Measurements from ENCODE around the gene PDE3A.

DNA sequence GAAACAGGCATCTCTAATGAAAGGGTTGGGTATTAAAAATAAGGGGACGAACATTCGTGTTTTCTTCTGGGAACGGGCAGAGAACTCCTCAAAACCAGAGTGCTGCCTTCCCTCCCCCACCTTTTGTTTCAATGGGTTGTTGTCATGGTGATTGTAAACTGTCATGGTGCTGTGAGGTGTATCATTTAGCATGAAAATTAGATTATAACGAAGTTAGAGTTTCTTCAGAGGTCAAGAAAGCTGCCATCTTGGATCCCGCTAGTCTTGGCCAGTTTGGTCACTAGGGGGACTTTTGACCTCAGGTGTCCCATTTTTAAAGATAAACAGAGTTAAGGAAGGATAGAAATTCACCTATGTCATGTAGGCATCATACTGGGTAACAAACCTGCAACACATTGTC lies 123.0 kb downstream of the PDE3A start:
- TF ChIP-seq, protein P1, sequence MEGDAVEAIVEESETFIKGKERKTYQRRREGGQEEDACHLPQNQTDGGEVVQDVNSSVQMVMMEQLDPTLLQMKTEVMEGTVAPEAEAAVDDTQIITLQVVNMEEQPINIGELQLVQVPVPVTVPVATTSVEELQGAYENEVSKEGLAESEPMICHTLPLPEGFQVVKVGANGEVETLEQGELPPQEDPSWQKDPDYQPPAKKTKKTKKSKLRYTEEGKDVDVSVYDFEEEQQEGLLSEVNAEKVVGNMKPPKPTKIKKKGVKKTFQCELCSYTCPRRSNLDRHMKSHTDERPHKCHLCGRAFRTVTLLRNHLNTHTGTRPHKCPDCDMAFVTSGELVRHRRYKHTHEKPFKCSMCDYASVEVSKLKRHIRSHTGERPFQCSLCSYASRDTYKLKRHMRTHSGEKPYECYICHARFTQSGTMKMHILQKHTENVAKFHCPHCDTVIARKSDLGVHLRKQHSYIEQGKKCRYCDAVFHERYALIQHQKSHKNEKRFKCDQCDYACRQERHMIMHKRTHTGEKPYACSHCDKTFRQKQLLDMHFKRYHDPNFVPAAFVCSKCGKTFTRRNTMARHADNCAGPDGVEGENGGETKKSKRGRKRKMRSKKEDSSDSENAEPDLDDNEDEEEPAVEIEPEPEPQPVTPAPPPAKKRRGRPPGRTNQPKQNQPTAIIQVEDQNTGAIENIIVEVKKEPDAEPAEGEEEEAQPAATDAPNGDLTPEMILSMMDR (IDR thresholded peaks at IDR 0.05), result no peak
- TF ChIP-seq POLR2A (IDR thresholded peaks at IDR 0.05), result no peak
